IPS DF 6.9 (cell line): Measurements from ENCODE around the gene DLX1.

Experiments
- DNase-seq: peaks from one replicate; pipeline ENCODE4 v3.0.0-alpha.2; 2013; ENCODE audit warnings: low read depth, low spot score
- H3K27ac ChIP-seq: one replicate; pipeline ENCODE4 v1.5.1; 2013; ENCODE audit warnings: low read length, control low read depth
- H3K27me3 ChIP-seq: 2 replicates; pipeline ENCODE4 v1.6.1; 2013; ENCODE audit warnings: mild to moderate bottlenecking, low read length; ENCODE audit not compliant: control insufficient read depth, insufficient read depth
- H3K36me3 ChIP-seq: 2 replicates; pipeline ENCODE4 v1.6.1; 2013; ENCODE audit warnings: low read length; ENCODE audit not compliant: control insufficient read depth, insufficient read depth
- H3K4me1 ChIP-seq: 2 replicates; pipeline ENCODE4 v1.6.1; 2013; ENCODE audit warnings: low read length; ENCODE audit not compliant: control insufficient read depth, insufficient read depth
- H3K4me3 ChIP-seq: 2 replicates; pipeline ENCODE4 v1.5.1; 2013; ENCODE audit warnings: mild to moderate bottlenecking, low read length
- H3K9me3 ChIP-seq: 2 replicates; pipeline ENCODE4 v1.6.1; 2013; ENCODE audit warnings: low read length, inconsistent platforms; ENCODE audit not compliant: control insufficient read depth, insufficient read depth
- WGBS: extraction: QIAGEN DNeasy Blood & Tissue Kit; methylation state at CpG from one replicate; pipeline ENCODE4 v1.1.7; 2013; ENCODE audit warnings: mixed read lengths, missing lambda C conversion rate; ENCODE audit not compliant: insufficient read length, insufficient coverage; 5-methylcytosine and 5-hydroxymethylcytosine counted together

The DLX1 gene

DNA sequence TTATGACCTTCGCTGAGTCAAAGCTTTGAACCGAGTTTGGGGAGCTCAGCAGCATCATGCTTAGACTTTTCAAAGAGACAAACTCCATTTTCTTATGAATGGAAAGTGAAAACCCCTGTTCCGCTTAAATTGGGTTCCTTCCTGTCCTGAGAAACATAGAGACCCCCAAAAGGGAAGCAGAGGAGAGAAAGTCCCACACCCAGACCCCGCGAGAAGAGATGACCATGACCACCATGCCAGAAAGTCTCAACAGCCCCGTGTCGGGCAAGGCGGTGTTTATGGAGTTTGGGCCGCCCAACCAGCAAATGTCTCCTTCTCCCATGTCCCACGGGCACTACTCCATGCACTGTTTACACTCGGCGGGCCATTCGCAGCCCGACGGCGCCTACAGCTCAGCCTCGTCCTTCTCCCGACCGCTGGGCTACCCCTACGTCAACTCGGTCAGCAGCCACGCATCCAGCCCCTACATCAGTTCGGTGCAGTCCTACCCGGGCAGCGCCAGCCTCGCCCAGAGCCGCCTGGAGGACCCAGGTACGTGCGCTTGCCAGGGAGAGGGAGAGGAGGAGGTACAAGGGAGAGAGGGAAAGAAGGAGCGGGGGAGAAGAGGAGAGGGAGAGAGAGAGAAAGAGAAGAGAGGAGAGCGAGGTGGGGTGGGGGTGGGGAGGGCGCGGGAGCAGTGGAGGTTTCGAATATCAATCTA, at the start of gene DLX1:
DLX1 (plus strand) TSS at position 48 of the 700 bp plus-strand sequence; CDS start at position 219, 171 bp downstream.
- peaks cover 8% of the 10 kb centered on the region for H3K4me1 ChIP-seq
- H3K36me3 ChIP-seq = no peaks in the 10 kb centered on the region
- H3K9me3 ChIP-seq = no peaks in the 10 kb centered on the region
- DNase-seq = no peak
- H3K4me3 ChIP-seq = peak within 1 kb of the TSS; percentile 35; the same call in 1 of the 2 replicates
- H3K27ac ChIP-seq = no peak within 1 kb of the TSS
- WGBS = no CpG with 5 or more reads among the region's 34 CpGs
- H3K27me3 ChIP-seq = peaks cover 91% of the 10 kb centered on the region

DNA sequence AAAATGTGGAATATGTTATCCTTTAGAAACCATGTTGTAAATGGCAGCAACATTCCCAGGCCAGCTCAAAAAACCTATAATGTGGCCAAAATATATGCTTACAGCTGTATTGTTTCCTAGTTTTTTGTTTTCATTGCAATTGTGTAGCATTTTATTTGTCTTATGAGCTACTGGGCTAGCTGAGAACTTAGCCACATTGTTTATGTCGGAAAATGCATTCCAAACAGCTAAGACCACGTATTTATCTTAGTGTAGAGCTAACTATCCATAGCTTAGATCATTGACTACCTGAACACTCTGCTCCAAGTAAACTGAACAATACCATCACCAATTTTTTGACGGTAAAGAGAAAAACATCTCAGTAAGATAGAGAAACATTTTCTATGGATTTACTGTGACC, 47.2 kb upstream of the DLX1 start:
- no peak overlapping the region for H3K27ac ChIP-seq
- no peak for DNase-seq
- WGBS = no CpG with 5 or more reads among the region's 3 CpGs
- H3K4me3 ChIP-seq = no peak overlapping the region
- H3K9me3 ChIP-seq = no peaks in the 10 kb centered on the region
- no peaks in the 10 kb centered on the region for H3K27me3 ChIP-seq
- H3K36me3 ChIP-seq = no peaks in the 10 kb centered on the region
- H3K4me1 ChIP-seq = no peaks in the 10 kb centered on the region

DNA sequence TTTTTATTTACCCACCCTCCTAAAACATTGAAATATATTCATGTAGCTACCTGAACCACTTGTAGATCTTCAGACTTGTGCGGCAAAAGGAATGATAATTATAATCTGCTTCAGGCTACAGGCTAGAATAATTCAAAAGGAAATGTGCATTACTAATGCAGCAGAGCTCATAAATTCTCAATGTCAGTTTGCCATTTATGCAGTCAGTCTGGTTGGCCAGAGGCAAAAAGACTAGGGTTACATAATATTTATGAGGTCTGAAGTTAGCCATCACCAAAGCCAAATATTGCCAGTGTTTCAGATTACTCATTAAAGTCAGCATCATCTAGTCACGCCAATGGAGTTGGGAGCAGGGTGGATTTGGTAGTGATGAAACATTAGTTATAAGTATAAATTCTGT, 46.7 kb upstream of the DLX1 start:
- Histone ChIP-seq H3K27me3 (no peaks in the 10 kb centered on the region), H3K4me1 (no peaks in the 10 kb centered on the region), H3K36me3 (no peaks in the 10 kb centered on the region), H3K9me3 (no peaks in the 10 kb centered on the region), H3K4me3 (no peak overlapping the region), H3K27ac (no peak overlapping the region)
- WGBS = no CpG with 5 or more reads among the region's 2 CpGs
- DNase-seq = no peak

DNA sequence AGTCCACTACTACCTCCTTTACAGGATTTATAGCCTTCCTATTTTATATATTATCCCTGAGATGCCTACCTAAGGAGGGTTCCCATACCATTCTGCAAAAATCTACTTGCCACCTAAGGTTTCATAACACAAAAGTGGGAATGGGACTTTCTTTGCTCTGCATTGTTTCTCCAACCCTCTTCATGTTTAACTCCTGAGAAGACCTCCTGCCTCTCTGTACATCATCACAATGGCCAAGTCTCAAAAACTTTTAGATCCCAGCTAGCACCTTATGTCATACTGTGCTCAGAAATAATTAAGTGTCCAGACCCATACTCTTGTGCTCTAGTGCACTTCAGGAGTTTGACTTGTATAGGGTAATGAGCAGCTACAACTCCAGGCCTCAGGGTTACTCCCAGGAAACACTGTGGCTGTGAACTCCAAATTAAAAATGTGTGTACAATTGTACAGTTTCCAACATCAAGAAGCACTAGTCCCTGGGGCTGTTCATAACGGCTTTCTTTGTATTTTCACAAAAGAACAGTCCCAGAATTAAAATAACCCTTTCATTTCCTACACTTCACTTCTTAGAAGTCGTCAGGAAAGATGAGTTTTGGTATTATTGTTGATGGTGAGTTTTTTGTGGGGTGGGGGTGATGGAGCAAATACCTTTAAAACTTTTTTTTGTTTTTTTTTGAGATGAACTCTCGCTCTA, 46.1 kb upstream of the DLX1 start:
- no peaks in the 10 kb centered on the region for H3K36me3 ChIP-seq

DNA sequence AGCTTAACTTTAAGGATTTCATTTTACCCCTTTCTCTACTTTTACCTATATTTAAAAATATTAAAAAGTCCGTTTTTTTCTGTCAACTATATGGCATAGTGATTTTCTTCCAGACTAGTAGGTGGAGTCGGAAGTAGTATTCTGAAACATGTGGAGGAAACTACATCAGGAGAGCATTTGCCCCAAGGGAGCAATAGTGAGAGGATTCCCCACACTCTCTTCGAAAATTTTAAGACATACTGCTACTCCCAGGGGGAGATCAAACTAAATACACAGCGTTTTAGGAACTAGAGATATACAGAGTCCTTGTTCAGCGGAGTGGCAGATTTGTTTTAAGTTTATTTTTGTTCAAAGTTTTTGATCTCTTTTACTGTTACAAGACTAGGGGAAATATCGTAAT, 45.0 kb upstream of the DLX1 start:
- no peaks in the 10 kb centered on the region for H3K27me3 ChIP-seq
- no peaks in the 10 kb centered on the region for H3K36me3 ChIP-seq
- no peak overlapping the region for H3K4me3 ChIP-seq
- WGBS = no CpG with 5 or more reads among the region's 6 CpGs
- H3K9me3 ChIP-seq = no peaks in the 10 kb centered on the region
- H3K4me1 ChIP-seq = no peaks in the 10 kb centered on the region
- no peak for DNase-seq
- no peak overlapping the region for H3K27ac ChIP-seq

More for the DNA sequence above, 46.1 kb upstream of the DLX1 start:
- no peak overlapping the region for H3K27ac ChIP-seq
- no CpG with 5 or more reads among the region's 3 CpGs for WGBS
- H3K4me3 ChIP-seq = no peak overlapping the region
- no peaks in the 10 kb centered on the region for H3K27me3 ChIP-seq
- no peaks in the 10 kb centered on the region for H3K9me3 ChIP-seq
- DNase-seq = no peak
- no peaks in the 10 kb centered on the region for H3K4me1 ChIP-seq

DNA sequence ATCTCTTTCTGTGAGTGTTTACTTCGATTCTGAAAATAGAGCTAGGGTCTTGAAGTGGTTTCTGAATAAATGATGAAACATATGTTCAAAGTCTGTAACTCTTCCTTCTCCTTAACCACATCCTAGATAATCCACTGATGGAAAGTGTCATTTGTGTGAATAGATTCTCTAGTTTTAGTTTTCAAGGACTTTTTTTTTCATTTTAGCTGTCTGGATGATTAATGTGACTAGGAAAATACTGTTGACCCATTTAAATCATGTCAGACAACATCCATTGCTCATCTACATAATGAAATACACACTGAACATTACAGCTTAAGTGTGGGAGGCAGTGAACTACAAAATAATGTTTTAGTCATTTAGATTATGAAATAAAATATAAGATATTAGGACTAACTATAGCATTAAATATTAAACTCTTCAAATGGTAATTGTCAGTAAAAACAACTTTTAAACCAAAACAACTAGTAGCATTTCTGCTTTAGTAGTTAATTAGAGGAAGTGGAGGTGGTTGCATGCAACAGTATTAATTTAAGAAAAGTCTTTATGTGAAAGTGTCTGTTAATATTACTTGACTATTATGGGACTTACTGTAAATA, 39.1 kb upstream of the DLX1 start:
- Histone ChIP-seq H3K4me1 (no peaks in the 10 kb centered on the region), H3K27ac (no peak overlapping the region), H3K9me3 (no peaks in the 10 kb centered on the region), H3K4me3 (no peak overlapping the region), H3K36me3 (no peaks in the 10 kb centered on the region), H3K27me3 (no peaks in the 10 kb centered on the region)
- no peak for DNase-seq
- WGBS = no CpG with 5 or more reads among the region's 1 CpG

DNA sequence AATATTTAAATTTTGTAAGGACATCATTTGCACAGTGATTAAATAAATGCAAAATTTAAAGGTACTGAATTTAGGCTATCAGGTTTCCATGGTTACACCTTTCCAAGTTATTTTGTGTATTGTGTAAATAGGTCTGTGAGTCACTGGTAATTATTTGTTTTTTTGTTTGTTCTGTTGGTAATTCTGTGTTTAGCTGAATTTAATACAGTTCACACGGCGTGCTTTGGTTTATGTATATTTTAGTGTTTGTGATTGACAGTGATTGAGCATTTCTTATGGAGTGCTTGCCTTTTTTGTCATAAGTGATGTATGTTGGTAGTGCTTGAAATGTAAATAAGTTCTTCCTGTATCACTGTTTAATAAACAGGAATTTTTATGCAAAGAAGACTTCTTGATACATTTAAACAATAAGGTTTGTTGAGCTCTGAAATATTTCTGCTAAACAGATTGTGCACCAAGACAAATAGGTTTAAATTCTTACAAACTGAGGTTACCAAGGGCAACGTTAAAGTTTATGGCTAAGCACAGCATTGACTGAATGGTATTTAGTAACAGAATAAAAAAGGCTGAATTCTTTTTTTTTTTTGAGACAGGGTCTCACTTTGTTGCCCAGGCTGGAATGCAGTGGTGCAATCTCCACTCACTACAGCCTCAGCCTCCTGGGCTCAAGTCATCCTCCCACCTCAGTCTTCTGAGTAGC, 38.3 kb upstream of the DLX1 start:
- no peaks in the 10 kb centered on the region for H3K4me1 ChIP-seq
- no peak overlapping the region for H3K4me3 ChIP-seq
- WGBS = no CpG with 5 or more reads among the region's 3 CpGs
- no peaks in the 10 kb centered on the region for H3K27me3 ChIP-seq
- no peak overlapping the region for H3K27ac ChIP-seq
- H3K9me3 ChIP-seq = no peaks in the 10 kb centered on the region
- DNase-seq = no peak
- no peaks in the 10 kb centered on the region for H3K36me3 ChIP-seq

DNA sequence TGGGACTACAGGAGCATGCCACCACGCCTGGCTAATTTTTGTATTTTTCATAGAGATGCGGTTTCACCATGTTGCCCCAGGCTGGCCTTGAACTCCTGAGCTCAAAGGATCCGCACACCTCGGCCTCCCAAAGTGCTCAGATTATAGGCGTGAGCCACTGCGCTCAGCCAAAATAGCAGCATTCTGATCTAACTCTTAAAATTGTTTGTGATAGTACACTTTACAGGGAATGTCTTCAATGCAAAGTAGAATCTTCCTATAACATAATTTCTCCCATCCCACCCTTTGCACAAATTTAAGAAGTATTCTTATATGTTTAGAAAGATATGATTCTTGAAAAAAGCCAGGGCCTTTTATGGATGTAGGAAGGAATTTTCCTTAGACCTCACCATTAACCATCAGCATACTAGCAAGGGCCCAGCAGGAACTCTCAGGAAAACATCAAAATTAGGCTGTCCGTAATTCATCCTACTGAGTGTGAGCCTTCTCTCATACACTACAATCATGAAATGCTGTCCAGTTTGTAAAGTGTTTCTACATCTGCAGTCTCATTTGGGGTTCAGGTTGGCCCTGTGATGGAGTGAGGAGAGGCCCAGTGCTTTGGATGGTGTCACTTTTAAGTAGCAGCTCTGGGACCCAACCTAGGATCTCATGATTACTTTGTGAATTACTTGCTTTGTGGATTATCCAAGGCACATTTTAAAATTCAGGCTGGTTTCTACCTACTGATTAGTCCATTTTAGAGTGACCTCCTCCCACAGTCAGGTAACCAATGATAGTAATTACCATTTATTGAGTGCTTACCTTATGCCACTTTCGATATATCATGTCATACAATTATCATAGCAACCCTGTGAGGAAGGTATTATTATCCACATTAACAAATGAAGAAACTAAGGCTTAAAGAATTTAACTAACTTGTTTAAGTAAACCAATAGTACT, 37.5 kb upstream of the DLX1 start:
- Histone ChIP-seq H3K27me3 (no peaks in the 10 kb centered on the region), H3K27ac (no peak overlapping the region)
- whole genome bisulfite sequencing = no CpG with 5 or more reads among the region's 8 CpGs

DNA sequence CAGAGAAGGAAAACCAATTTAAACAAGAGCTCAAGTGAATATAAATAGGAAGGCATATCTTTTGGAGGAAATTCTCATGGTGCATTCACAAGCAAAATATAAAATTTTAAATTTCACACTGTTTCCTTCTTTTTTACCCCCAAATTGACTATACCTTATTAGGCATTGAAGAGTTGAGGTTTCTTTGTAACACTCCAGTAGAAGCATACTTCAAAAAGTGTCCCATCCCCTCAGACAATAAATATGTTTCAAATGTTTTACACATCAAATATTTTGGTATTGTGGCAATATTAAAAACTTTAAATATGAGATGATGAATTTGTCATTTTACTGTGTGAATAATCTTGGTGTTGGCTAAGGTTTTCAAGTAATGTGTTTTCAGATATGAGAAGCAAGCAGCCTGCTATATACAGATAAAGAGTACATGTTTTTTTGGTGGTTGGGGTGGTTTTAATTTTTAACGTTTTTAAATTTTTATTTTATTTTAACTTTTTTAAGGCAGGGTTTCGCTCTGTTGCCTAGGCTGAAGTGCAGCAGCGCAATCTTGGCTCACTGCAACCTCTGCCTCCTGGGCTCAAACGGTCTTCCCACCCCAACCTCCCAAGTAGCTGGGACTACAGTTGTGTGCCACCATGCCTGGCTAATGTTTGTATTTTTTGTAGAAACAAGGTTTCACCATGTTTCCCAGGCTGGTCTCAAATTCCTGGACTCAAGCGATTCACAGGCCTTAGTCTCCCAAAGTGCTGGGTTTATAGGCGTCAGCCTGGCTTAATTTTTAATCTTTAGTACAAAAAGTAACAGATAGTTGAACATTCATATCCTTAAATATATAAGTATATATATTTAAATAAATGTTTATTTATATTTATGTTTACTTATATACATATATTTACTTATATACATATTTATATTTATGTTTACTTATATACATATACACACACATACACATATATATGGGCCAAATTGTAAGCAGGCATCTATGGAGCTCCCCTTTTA, 36.5 kb upstream of the DLX1 start:
- H3K27me3 ChIP-seq = no peaks in the 10 kb centered on the region
- H3K4me1 ChIP-seq = no peaks in the 10 kb centered on the region
- H3K27ac ChIP-seq = no peak overlapping the region
- H3K36me3 ChIP-seq = no peaks in the 10 kb centered on the region
- no peak overlapping the region for H3K4me3 ChIP-seq
- H3K9me3 ChIP-seq = no peaks in the 10 kb centered on the region
- 100% methylated on average over 1 of the region's 6 CpGs for WGBS
- DNase-seq = no peak

More for the DNA sequence above, 37.5 kb upstream of the DLX1 start:
- DNase-seq = no peak
- H3K4me3 ChIP-seq = no peak overlapping the region
- no peaks in the 10 kb centered on the region for H3K4me1 ChIP-seq
- no peaks in the 10 kb centered on the region for H3K36me3 ChIP-seq
- H3K9me3 ChIP-seq = no peaks in the 10 kb centered on the region
